ENCODE data around the gene PANK4.
"Not testable (repeated sequence)": the region's sequence is repeated elsewhere in the genome, so short reads cannot be mapped to it uniquely, and the experiment has no call there.

PANK4 gene

GRCh38 chr1:2462819-2463218, 63.6 kb downstream of the PANK4 start:
- Mint-ChIP-seq H3K4me1 (peaks cover 10% of the 10 kb centered on the region), H3K9me3 (no peaks in the 10 kb centered on the region), H3K4me3 (no peak overlapping the region), H3K27ac (no peak overlapping the region), H3K27me3 (ENCODE audit: low read depth) (peaks cover 32% of the 10 kb centered on the region), H3K36me3 (ENCODE audit: low read depth) (no peaks in the 10 kb centered on the region)
- no peak for TF ChIP-seq CTCF (IDR thresholded peaks at IDR 0.05; ENCODE audit: unreplicated experiment in 3 of 3)

- Mint-ChIP-seq H3K36me3 (ENCODE audit: low read depth) (no peaks in the 10 kb centered on the region), H3K27me3 (ENCODE audit: low read depth) (peaks cover 32% of the 10 kb centered on the region), H3K9me3 (no peaks in the 10 kb centered on the region), H3K4me3 (no peak overlapping the region), H3K4me1 (peaks cover 10% of the 10 kb centered on the region), H3K27ac (no peak overlapping the region)
- TF ChIP-seq CTCF (IDR thresholded peaks at IDR 0.05; ENCODE audit: unreplicated experiment in 3 of 3) = no peak
These were observed 65.2 kb downstream of the PANK4 start for GRCh38 chr1:2460996-2461751.

DNA sequence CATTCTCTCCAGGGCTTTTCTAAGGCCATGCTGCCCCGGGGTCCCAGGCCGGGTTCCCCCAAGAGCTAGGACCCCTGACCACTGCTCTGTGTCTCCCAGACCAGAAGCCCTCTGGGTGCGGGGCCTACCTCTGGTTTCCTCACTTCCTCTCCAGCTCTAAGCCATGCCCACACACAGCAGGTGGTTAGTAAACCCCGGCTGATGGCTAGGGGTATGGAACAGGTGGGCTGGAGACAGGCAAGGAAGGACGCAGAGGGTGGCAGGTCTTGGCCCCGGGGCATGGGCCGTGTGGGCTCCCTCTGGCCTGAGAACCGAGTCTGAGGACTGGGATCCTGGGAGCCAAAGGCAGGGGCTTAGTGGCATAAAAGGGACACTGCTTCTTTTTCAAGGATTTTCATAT, 66.2 kb downstream of the PANK4 start:
- Mint-ChIP-seq H3K9me3 (no peaks in the 10 kb centered on the region), H3K4me3 (no peak overlapping the region), H3K4me1 (peaks cover 10% of the 10 kb centered on the region), H3K27ac (no peak overlapping the region), H3K27me3 (ENCODE audit: low read depth) (peaks cover 32% of the 10 kb centered on the region), H3K36me3 (ENCODE audit: low read depth) (no peaks in the 10 kb centered on the region)
- TF ChIP-seq CTCF (IDR thresholded peaks at IDR 0.05; ENCODE audit: unreplicated experiment in 3 of 3) = no peak

DNA sequence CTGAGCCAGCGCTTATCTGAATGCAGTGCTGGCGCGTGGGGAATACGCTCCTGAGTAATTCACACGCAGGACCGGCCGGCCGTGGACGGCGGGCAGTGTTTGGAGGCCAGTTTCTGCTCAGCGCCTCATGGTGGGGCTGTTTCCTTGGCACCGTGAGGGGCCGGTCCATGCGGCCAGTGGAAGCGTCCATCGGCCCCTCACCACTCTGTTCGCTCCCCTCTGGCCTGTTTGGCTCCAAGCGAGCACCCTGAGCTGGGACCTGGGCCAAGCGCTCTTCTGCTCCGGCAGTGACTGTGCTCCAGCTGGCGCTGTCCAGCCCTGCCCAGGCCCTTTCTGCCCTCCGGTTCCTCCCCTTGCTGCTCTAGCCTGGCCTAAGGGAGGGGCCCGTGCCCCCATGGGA, 66.6 kb downstream of the PANK4 start:
- H3K4me3 Mint-ChIP-seq = no peak overlapping the region
- H3K27me3 Mint-ChIP-seq (ENCODE audit: low read depth) = peaks cover 29% of the 10 kb centered on the region
- no peaks in the 10 kb centered on the region for H3K9me3 Mint-ChIP-seq
- no peak overlapping the region for H3K27ac Mint-ChIP-seq
- TF ChIP-seq CTCF (IDR thresholded peaks at IDR 0.05; ENCODE audit: unreplicated experiment in 3 of 3) = no peak
- H3K36me3 Mint-ChIP-seq (ENCODE audit: low read depth) = no peaks in the 10 kb centered on the region
- H3K4me1 Mint-ChIP-seq = peaks cover 10% of the 10 kb centered on the region

DNA sequence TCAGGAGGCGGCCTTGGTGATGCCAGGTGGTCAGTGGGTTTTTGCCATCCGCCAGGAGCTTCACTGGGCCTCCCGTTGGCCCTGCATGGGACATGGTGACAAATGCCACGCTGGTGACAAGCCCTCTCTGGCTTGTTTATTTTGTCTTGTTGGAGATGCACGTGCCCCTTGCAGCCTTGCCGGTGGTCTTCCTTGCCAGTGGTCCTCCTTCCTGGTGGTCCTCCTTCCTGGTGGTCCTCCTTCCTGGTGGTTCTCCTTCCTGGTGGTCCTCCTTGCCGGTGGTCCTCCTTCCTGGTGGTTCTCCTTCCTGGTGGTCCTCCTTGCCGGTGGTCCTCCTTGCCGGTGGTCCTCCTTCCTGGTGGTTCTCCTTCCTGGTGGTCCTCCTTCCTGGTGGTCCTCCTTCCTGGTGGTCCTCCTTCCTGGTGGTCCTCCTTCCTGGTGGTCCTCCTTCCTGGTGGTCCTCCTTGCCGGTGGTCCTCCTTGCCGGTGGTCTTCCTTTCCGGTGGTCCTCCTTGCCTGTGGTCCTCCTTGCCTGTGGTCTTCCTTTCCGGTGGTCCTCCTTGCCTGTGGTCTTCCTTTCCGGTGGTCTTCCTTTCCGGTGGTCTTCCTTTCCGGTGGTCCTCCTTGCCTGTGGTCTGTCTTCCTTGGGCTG, 67.2 kb downstream of the PANK4 start:
- H3K27me3 Mint-ChIP-seq (ENCODE audit: low read depth) = peaks cover 24% of the 10 kb centered on the region
- not testable (repeated sequence) for H3K27ac Mint-ChIP-seq; H3K4me1 Mint-ChIP-seq; H3K9me3 Mint-ChIP-seq; H3K4me3 Mint-ChIP-seq; H3K36me3 Mint-ChIP-seq (ENCODE audit: low read depth)

DNA sequence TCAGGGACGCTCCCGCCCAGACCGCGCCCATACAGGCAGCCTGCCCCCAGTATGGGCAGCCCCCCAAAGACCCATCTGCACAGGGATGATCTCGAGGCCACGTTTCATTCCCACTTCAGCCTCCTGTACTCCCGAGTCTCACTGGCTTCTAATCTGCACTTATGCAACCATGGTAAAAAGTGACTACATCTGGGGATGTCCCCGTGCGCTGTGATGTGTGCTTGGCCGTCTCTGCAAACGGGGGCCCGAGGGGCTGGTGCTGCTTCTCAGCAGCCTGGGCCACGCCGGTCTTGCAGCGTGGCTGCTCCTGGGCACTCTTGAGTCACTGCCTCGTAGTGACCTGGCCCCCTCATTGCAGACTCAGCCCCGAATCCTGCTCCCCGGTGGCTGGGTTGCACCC, 67.7 kb downstream of the PANK4 start:
- Mint-ChIP-seq H3K36me3 (ENCODE audit: low read depth) (no peaks in the 10 kb centered on the region), H3K9me3 (no peaks in the 10 kb centered on the region), H3K4me1 (peaks cover 6% of the 10 kb centered on the region), H3K27ac (no peak overlapping the region), H3K27me3 (ENCODE audit: low read depth) (peaks cover 18% of the 10 kb centered on the region), H3K4me3 (no peak overlapping the region)
- TF ChIP-seq CTCF (IDR thresholded peaks at IDR 0.05; ENCODE audit: unreplicated experiment in 3 of 3) = no peak
